HG03558 (cell line): ENCODE results near the gene CYP2A6.
"Not testable (repeated sequence)": the region's sequence is repeated elsewhere in the genome, so short reads cannot be mapped to it uniquely, and the experiment has no call there.

Experiments used
- ATAC-seq: cut with Tn5 transposase; IDR thresholded peaks from one replicate; pipeline ENCODE4 v1.9.1; 2021; ENCODE audit warnings: moderate number of reproducible peaks; ENCODE audit not compliant: unreplicated experiment; ENCODE audit errors: extremely low read depth

The CYP2A6 gene

DNA sequence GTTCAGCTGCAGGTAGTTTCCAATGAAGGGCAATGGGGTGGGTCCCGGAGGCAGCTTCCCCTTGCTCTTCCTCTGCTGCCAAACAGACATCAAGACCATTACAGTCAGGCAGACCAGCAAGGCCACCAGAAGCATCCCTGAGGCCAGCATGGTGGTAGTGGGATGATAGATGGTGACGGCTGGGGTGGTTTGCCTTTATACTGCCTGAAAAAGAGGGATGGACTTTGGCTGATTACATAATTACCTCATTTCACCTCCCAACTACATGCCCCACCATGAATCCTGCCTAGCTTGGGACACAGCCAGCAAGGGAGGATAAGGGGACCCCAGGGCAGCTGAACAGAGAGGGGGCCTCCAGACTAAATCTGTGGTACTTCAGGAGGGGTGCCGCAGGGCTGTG is at the start of gene CYP2A6:
Gene CYP2A6 (minus strand): TSS at position 171 of the 400 bp plus-strand sequence. CDS start 21 bp downstream, at position 150.
- ATAC-seq, result not testable (repeated sequence)

- ATAC-seq, result not testable (repeated sequence)
Measured at GRCh38 chr19:40899964-40900363, 49.7 kb upstream of the CYP2A6 start.

- ATAC-seq, result not testable (repeated sequence)
Measured at GRCh38 chr19:40896843-40897789, 46.9 kb upstream of the CYP2A6 start.

GRCh38 chr19:40896418-40896796 is 46.2 kb upstream of the CYP2A6 start:
- ATAC-seq, result no peak

DNA sequence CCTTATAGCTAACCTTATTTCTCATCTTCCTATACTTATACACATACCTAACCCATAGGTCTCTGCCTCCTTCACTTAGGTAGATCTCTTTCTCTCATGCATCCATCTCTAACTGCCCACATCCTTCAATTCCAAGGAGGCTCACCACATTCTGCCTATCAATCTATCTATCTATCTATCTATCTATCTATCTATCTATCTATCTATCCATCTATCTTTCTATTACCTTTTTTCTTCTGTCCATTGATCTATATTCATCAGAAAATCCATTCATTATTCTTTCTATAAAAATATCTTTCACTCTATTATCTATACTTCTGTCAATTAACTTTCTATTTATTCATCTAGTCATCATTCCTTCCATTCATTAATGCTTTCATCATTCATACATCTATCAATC is 42.9 kb upstream of the CYP2A6 start:
- no peak for ATAC-seq

GRCh38 chr19:40889366-40889765 is 39.1 kb upstream of the CYP2A6 start:
- no peak for ATAC-seq

GRCh38 chr19:40888191-40888590 is 37.9 kb upstream of the CYP2A6 start:
- ATAC-seq, result no peak

DNA sequence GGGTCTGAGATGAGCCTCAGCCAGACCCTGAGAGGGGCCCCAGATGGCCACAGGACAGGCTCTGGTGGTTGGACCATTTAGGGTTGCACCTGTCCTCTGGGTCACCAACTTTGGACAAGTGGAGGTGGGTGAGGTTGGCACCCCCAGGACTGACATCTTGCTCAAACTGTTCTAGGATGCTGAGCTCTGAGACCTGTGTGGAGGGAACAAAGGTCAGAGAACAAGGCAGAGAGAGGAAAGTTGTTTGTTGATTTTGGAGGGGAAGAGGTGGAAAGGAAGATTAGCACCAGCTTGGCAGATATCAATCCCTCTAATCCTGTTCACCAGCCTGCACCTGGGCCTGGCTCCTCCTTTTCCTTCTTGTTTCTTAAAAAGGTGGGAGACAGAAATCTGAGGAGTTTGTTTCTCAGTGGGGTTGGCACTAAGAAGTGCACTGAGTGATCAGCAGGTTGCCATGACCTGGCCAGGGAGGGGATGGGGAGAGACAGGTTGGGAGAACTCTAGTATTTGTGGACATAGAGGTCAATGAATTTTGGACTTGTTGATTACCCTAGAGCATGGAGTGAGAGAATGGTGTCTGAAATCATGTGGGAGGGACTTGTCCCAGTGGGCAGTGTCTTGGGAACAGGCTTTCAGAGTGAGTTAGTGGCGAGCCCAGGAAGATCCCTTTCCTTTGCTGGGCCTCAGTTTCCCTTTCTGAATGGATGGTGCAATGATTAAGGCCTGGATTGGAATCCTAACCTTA is 34.1 kb upstream of the CYP2A6 start:
- ATAC-seq, result not testable (repeated sequence)

DNA sequence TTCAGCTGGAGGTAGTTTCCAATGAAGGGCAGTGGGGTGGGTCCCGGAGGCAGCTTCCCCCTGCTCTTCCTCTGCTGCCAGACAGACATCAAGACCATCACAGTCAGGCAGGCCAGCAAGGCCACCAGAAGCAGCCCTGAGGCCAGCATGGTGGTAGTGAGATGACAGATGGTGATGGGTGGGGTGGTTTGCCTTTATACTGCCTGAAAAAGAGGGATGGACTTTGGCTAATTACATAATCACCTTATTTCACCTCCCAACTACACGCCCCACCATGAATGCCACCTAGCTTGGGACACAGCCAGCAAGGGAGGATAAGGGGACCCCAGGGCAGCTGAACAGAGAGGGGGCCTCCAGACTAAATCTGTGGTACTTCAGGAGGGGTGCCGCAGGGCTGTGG is 31.8 kb upstream of the CYP2A6 start, which contains the start of gene CYP2A7:
Gene CYP2A7 (minus strand): TSS at position 170 of the 400 bp plus-strand sequence. CDS start 21 bp downstream, at position 149.
- ATAC-seq, result not testable (repeated sequence)

DNA sequence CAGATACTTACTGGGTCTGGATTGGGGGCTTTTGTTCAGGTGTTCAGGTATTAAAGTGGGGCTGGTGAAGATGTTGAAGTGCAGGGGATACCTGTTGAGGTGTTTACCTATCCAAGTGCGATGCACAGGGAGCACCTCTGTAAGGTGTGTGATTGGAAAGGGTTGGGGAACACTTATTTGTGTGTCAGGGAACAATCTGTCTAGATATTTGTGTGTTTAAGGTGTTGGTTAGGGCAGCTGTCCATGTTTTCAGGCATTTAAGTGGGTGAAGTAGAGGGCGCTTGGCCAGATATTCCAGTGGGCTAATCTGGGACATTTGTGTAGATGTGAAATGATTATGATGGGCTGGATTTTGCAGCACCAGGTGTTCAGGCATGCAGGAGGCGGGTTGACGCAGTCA is 29.1 kb upstream of the CYP2A6 start:
- ATAC-seq, result not testable (repeated sequence)

DNA sequence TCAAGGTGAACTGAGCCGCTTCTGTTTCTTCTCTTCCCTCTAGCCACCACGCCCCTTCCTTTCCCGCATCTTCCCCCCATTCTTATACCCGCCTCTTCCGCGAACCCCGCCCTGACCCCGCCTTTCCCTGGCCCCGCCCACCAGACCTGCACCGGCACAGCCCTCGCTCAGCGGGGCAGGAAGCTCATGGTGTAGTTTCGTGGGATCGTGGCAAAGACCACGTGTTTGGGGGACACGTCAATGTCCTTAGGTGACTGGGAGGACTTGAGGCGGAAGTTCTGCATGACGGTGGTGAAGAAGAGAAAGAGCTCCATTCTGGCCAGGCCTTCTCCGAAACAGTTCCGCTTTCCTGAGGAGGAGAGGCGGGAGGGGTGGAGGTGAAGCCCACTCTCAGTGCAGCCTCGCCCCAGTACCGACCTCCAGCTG is 25.3 kb upstream of the CYP2A6 start:
- not testable (repeated sequence) for ATAC-seq

DNA sequence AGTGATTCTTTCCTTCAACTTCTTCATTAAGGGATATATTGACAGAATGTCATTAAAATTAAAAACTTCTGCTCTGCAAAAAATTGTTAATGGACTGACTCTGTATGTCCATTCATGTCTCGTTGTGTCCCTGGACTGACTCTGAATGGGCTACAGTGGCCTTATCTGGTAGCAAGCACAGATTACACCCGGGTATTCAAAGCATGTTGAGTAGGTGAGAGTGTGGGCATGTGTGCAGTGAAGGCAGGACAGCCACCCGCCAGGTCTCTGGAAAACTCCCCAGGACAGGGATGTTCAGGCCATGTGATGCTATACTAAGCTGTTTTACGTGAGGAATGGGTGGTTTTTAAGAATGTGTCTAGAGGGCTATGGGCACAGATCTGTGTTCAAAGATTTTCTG is 24.6 kb upstream of the CYP2A6 start:
- ATAC-seq, result not testable (repeated sequence)

DNA sequence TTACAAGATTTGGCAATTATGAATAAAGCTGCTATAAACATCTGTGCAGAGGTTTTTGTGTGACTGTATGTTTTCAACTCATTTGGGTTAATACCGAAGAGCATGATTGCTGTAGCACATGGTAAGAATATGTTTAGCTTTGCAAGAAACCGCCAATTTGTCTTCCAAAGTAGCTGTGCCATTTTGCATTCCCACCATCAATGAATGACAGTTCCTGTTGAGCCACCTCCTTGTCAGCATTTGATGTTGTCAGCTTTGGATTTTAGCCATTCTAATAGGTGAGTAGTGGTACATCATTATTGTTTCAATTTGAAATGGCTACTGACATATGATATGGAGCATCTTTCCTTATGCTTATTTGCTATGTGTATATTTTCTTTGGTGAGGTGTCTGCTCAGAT is 23.6 kb upstream of the CYP2A6 start:
- not testable (repeated sequence) for ATAC-seq

DNA sequence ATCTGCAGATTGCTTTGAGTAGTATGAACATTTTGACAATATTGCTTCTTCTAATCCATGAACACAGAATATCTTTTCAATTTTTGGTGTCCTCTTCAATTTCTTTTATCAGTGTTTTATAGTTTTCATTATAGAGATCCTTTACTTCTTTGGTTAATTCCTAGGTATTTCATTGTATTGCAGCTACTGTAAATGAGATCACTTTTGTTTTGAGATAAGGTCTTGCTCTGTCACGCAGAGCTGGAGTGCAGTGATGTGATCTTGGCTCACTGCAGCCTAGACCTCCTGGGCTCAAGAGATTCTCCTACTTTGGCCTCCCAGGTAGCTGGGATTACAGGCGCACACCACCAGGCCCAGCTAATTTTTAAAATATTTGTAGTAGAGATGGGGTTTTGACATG is 22.0 kb upstream of the CYP2A6 start:
- no peak for ATAC-seq

GRCh38 chr19:40867701-40868100 is 17.5 kb upstream of the CYP2A6 start:
- ATAC-seq, result no peak

GRCh38 chr19:40864739-40865496 is 14.7 kb upstream of the CYP2A6 start:
- ATAC-seq, result not testable (repeated sequence)

DNA sequence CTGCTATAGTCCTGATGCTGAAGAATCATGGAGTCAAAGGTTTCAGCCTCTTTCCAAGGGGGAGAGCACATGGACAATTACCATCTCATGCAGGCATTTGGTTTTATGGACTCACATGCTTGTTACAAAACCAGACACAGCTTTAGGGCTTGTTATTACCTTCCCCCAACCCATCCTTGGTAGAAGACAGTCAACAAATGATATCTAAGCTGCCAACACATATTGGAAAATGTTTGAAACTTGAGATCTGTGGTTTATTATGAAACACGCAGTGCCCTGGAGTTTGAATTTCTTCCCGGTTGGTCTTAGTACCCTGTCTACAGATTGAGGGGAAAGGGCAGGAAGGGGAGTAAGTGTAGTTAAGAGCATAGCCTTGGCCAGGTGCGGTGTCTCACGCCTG is 12.5 kb upstream of the CYP2A6 start:
- ATAC-seq, result no peak

DNA sequence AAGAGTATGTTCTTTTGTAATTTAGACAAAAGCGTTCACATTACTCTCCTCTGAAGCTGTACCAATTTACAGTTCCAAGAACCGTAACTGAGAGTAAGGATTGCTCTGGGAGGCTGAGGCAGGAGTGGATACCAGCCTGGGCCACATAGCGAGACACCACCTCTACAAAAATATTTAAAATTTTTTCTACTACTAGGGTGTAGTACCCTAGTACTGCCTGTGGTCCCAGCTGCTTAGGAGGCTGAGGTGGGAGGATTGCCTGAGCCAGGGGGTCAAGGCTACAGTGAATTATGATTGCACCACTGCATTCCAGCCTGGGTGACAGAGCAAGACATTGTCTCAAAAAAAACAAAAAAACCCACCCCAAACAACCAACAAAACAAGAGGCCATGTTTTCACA is 12.1 kb upstream of the CYP2A6 start:
- no peak for ATAC-seq

DNA sequence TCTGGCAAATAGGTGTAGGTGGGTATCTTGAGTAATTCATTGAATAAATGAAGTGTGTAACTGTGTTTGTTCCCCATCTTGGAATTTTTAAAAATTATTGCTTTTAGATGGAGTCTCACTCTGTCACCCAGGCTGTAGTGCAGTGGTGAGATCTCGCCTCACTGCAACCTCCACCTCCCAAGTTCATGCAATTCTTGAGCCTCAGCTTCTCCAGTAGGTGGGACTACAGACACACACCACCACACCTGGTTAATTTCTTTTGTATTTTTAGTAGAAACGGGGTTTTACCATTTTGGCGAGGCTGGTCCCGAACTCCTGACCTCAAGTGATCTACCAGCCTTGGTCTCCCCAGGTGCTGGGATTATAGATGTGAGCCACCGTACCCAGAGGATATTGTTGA is 7.9 kb upstream of the CYP2A6 start:
- ATAC-seq, result no peak

- ATAC-seq, result not testable (repeated sequence)
Measured at GRCh38 chr19:40852467-40853152, 2.4 kb upstream of the CYP2A6 start.
